Stimulated activated CD8-positive, alpha-beta memory T cell treated with anti-CD3 and anti-CD28 coated beads, Interleukin-15, amount 100 ng/mL, for 4 hours (primary cell): ENCODE results near the gene BEAN1.

ENCODE experiments used
- DNase-seq, 2 donors: peaks; one replicate each; pipeline ENCODE4 v3.0.0-alpha.2; 2020; ENCODE audit warnings: low read depth in 2 of 2

The BEAN1 gene

DNA sequence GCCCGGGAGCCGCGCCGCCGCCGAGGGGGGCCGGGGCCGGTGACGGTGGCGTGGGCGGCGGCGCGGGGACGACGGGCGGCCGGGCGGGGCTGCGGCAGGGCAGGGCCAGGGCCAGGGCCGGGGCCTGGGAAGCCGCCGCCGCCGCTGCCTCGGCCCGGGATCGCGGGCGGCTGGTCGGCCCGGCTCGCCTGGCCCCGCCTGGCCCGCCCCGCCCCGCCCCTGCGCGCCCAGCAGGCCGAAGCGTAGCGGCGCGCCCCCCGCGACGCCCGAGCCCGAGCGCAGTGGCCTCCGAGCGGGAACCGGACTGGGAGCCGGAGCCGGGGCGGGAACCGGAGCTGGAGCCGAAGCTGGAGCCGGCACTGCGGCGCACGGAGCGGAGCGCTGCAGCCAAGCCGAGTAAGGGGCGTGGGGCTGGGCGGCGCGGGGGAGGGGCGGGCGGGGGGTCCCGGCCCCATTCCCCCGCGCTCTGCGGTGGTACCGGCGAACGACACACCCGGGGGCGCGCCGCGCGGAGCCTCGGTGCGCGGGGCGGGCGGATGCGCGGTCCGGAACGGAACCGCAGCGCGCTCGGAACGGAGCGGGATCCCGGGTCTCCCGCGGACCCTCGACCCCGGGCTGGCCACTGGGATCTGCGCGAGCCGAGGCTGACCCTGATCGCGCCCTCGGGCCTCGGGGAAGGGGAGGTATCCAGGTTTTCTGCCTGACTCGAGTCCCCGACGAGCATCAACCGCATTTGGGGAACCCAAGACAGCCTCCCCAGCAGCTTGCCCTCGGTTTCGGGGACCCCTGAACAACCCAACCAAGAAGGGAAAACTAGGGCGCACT is at the start of gene BEAN1:
BEAN1 (plus strand) TSS at position 260 of the 825 bp plus-strand sequence. CDS start 10,382 bp downstream, outside the sequence.
- no peak for DNase-seq

DNA sequence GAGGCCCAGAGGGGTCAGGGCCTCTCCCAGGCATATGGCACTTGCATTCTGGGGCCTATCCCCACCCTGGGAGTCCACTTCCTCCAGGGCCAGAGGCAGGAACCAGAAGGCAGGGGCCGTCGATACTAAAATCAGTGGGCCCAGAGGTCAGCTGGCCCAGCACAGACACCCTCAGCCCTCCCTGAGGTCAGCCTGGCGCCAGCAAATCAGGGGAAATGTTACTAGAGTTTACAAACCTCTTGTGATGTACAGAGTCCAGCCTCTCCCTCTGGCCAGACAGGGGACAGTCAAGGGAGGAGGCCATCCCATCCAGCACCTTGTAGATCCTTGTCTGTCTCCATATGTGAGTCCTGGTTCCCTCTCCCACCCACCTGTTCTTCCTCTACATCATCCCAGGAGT is 49.8 kb upstream of the BEAN1 start:
- no peak for DNase-seq

- no peak for DNase-seq
Measured at GRCh38 chr16:66378741-66379570, 48.1 kb upstream of the BEAN1 start.

- no peak for DNase-seq
Measured at GRCh38 chr16:66379571-66379941, 47.5 kb upstream of the BEAN1 start.

- DNase-seq = no peak
Measured at GRCh38 chr16:66380421-66380820, 46.7 kb upstream of the BEAN1 start.

- no peak for DNase-seq
Measured at GRCh38 chr16:66381585-66382170, 45.4 kb upstream of the BEAN1 start.

GRCh38 chr16:66382171-66382965 is 44.7 kb upstream of the BEAN1 start:
- DNase-seq = no peak

DNA sequence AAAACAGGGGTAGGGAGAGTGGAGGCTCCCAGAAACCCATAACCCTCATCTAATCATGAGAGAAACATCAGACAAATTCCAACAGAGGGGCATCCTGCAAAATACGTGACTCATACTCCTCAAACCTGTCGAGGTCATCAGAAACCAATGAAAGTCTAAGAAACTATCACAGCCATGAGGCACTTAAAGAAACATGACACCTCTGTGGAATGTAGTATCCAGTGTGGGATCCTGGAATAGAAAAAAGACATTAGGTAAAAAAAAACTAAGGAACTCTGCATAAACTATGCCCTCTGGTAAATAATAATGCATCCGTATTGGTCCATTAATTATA is 44.2 kb upstream of the BEAN1 start:
- no peak for DNase-seq

GRCh38 chr16:66383551-66383950 is 43.5 kb upstream of the BEAN1 start:
- no peak for DNase-seq

GRCh38 chr16:66385415-66385814 is 41.7 kb upstream of the BEAN1 start:
- no peak for DNase-seq

GRCh38 chr16:66386629-66387622 is 40.2 kb upstream of the BEAN1 start:
- no peak for DNase-seq

DNA sequence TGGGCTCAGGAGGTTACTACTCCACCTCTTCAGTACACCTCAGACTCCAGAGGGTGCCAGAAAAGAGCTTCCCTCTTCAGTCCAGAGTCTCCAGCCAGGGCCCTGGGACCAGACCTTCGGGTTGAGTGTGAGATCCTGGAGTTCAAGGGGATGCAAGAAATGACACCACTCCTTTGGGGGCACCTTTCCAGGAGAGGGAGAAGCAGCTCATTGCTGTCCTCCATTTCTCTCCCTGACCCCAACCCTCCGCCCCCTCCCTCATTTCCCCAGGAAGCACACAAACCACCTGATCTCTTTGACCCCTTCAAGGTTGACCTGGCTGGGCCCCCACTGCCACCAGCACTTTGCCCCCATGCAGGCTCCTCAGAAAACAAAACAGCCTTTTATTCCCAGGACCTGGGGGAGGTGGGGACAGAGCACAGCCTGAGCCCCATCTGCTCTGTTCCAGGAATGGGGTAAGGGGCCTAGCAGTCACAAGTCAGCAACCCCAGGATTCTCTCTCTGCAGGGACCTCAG is 39.2 kb upstream of the BEAN1 start:
- no peak for DNase-seq

DNA sequence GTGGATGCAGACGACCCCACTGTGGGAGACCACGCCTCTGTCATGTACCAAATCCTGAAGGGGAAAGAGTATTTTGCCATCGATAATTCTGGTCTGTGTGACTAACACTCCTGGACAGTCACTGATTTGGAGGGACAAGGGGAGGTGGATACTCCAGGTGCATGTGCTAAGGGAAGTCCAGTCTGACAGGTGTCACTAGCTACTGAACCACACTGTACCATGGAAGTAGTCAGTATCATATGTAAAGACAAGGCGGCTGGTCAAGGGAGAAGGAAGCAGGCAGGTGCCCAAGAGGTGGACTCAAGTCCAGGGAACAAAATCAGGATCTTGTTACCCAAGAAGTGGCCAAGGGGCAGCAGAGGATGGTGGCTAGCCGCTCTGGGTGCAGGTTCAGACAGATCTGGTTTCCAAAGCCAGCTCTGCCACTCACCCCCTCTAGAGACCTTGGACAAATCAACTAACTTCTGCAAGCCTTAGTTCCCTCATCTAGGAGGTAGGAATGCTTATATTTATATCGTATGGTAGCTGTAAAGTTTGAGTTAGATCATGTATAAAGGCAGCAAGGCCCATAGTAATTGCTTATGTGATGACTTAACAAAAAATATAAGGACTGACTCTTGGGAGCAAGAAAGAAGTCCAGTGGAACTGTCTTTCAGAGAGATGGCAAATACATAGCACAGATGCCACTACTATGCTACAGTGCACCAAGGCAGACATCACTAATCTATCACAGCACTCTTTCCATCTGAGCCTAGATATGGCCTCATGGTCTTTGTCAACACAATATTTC is 38.5 kb upstream of the BEAN1 start:
- no peak for DNase-seq

DNA sequence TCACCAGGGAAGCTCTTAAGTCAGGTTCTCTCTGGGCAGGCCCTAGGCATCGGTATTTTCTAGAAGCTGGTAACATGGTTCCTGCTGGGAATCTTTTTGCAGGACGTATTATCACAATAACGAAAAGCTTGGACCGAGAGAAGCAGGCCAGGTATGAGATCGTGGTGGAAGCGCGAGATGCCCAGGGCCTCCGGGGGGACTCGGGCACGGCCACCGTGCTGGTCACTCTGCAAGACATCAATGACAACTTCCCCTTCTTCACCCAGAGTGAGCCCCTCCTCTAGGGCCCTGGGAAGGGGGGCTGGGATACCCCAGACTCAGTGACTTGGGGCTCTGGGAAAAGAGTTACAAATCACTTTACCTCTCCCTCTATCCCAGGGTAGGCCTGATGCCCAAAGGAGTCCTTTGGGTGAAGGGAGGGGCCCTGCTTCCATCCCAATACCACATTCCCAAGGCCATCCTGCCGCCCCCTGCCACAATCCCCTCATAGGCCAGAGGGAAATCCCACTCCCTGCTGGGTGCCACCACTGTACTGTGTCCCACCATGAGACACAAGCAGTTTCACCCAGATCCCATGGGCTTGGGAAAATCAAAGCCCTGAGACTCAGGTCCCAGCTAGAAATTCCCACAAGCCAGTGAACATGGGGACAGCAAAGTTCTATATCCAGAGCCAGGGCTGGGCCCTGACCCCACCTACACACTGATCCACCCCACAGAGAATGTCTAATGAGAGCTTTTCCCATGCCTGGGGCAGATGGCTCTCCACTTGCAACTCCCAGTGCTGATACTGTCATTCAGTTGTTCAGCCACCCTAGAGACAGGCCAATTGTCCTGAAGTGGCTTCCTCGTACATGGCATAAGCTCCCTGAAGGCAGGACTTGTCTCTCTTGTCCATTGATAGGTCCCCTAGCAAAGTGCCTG is 37.6 kb upstream of the BEAN1 start:
- DNase-seq = no peak

- no peak for DNase-seq
Measured at GRCh38 chr16:66390346-66391108, 36.6 kb upstream of the BEAN1 start.

- DNase-seq = no peak
Measured at GRCh38 chr16:66391726-66392670, 35.1 kb upstream of the BEAN1 start.
